ENCODE results near the gene KRT222.

KRT222 gene

DNA sequence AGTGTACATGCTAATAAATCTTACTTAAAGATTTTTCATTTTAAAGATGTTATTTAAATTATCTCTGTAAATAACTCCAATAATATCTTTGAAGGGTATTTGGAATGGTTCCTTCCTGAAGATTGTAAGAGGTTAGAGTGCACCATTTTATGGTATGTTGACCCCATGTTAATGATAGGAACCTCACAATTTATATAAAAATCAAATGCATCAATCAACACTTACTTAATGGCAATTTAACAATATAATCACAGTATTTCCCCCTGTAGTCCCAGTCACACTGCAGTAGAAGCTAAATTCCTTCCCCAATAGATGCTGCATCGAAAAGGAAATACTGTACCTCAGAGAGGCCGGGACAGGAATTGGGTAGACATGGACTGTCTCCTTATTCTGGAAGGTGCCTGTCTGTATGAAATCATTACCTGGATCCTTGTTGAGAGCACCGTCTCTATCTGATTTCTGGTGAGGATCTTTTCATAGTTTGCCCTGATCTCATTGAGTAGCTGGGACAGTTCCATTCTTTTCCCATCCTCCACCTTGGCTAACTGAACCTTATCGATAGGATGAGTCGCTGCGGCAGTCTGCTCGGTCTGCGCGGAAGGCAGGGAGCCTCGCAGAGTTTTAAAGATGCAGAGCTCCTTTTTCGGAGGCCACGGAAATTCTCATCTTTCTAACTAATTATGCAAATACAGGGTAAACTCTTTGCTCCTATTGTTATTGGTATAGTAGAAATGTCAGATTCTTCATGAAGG is at the start of gene KRT222:
Gene KRT222 (minus strand): TSS at position 596 of the 752 bp plus-strand sequence. CDS start 78 bp downstream, at position 518.
- no peak for DNase-seq

DNA sequence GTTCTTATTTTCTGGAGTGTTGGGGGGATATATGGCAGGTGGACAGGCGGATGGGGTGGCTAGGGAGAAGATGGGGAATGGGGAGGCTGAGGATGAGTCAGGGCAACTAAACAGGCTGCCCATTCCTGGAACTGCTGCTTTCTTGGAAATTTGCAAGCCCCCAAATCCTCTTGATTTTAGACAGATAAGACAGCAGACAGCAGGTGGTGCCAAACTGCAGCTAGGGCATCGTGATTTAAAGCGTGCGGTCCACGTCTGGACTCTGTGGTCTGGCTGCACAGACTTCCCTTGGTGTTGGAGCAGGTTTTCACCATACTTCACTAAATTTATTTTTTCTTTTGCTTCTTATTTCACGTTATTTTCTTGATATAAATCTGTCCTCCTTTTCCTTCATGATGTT is 49.5 kb upstream of the KRT222 start:
- DNase-seq = no peak

DNA sequence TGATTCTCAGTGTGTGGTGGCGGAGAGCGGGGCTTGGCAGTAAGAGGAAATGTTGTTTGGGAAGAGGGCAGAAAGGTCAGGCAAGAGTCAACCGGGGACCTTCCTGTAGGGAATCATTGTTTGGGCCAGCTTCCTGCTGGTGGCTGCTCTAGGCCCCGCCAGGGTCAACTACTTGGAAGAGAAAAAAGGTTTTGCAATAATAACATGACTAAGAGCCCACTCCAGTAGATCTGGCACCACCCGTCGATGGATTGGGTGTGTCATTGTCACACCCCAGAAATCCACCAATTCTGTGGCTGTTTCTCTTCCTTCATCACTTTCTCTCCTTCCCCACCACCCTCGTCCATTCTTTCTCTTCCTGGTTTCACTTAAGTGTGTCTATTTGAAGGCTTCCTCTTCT is 42.8 kb upstream of the KRT222 start:
- DNase-seq = no peak

DNA sequence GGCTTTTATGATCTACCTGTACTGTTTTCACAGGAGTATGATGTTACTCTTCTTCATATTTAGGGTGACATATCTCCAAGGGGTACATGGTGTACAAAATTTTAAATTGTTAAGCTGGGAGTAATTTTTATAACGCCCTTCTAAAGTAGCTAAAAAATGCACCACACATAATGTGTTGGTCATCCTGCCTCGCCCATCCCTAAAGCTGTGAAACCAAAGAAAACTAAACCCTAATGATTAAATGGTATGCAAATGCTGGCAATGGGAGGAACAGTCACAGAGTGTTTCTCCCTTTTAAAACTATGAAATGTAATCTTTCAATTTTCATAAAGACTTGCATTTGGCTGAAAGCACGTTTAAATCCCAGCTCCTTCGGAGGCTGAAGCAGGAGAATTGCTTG is 40.6 kb upstream of the KRT222 start:
- DNase-seq = no peak

- no peak for DNase-seq
Measured at GRCh38 chr17:40703652-40704051, 38.7 kb upstream of the KRT222 start, which contains the start of gene KRT24. TSS of gene KRT24 (minus strand) at chr17:40703752. CDS start at chr17:40703693, 59 bp downstream.

- no peak for DNase-seq
Measured at GRCh38 chr17:40702271-40702670, 37.3 kb upstream of the KRT222 start.

GRCh38 chr17:40699853-40700252 is 34.9 kb upstream of the KRT222 start:
- DNase-seq = no peak

DNA sequence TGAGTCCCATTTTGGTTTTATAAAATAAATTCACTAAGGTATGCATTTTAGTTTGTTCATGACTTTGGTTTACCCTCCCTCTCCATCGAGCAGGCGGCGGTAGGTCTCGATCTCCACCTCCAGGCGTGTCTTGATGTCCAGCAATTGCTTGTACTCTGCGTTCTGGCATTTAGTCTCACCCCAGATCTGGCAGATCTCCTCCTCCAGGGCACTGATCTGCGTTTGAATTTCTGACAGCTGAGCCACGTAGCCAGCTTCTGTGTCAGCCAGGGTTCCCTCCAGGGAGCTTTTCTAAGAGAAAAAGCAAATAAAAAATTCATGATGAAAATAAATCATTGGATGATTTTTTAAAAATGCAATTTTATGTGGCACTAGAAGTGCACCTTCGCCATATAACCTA is 34.4 kb upstream of the KRT222 start:
- DNase-seq = no peak

DNA sequence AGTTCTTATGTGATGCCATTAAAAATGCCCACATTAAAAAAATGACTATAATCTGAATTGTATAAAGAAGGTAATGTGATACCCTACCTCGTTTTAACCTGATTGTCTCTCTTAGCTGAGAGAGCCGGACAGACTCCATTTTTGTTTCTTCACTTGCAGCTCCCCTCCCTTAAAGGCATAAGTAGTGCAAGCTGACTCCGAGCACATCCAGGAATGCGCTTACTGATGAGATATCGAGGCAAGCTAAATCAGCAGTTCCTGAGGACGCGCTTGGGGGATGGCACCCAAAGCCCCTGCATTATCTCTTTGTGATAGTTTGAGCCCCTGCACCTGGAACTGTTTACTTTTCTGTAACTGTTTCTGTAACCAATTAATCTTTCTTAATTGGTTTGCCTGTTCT is 32.3 kb upstream of the KRT222 start:
- no peak for DNase-seq

DNA sequence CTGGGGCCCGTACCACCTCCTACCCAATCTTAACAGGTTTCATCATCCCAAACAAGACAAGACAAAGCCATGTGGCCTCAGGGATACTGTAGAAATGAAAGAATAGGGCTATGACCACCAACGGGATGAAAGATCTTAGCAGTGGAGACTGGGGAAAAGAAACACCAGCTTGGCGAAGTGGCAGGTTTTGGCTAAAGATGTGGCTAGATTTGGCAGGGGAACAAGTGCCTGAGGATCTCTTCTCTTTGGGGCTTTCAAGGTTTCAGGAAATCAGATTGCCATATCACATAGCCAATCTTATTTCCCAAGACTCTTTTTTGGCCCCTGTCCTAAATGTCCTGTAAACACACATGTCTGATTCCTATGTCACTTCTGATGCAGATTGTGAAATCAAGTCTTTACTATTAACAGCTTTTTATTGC is 31.7 kb upstream of the KRT222 start:
- no peak for DNase-seq

DNA sequence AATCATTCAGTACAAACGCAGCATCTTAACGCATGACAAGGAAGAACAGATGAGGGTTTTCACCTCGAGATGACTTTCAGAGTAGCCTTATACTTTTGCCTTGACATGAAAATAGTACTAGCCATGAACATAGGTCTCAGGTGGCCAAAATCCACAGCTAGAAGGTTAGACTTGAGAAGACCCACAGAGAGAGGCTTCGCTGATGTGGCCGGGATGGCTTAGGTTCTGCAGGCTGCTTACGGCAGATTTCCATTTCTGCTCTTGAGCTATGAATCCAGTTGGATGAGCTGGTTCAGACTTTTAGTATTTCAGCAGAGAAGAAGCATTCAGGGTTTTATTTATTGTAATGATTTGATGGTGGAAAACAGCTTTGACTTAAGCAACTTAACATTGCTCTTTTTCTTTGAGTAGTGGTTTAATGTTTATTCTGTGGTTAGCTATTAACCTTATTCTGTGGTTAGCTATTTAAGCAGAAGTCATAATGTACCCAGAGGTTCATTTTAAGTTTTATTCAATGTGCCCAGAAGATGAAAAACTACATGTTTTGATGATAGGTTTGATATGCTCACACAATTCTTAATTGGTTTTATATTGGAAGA is 31.0 kb upstream of the KRT222 start:
- DNase-seq = no peak

- DNase-seq = no peak
Measured at GRCh38 chr17:40694584-40694983, 29.6 kb upstream of the KRT222 start.

- DNase-seq = no peak
Measured at GRCh38 chr17:40687106-40687505, 22.1 kb upstream of the KRT222 start.

- no peak for DNase-seq
Measured at GRCh38 chr17:40686192-40686591, 21.2 kb upstream of the KRT222 start.

DNA sequence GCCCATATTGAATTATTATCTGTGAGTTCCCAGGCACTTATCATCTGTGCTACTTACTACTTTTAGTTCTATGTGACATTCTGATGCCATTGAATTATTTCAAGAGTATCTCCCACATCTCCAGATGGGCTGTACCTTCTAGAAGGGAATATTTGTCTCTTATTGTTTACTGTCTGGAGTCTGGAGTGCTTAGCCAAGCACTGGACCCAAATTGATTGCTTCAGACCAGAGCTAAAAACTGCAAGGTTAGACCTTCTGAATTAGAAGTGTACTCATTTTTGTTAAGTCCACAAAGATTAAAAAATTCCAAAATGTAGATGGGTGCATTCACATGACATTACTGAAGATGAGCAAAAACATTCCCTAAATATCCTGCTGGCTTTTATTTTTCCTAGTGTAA is 16.0 kb upstream of the KRT222 start:
- no peak for DNase-seq

DNA sequence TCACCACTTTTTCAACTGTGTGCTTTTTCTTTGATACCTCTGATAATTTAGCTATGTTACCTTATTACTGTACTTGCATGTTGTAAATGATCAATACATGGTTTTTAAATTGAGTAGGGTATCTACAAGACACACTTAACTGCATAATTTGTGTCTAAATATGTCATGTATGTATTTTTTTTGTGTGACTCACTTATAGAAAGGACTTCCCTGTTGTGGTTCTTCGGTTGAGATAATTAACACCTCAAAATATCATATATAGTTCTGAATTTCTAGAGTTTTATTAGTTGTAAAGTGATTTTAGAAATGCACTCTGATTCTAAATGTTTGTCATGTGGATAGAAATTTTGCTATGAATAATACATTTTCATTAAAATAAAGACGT is 14.5 kb upstream of the KRT222 start:
- DNase-seq = no peak

DNA sequence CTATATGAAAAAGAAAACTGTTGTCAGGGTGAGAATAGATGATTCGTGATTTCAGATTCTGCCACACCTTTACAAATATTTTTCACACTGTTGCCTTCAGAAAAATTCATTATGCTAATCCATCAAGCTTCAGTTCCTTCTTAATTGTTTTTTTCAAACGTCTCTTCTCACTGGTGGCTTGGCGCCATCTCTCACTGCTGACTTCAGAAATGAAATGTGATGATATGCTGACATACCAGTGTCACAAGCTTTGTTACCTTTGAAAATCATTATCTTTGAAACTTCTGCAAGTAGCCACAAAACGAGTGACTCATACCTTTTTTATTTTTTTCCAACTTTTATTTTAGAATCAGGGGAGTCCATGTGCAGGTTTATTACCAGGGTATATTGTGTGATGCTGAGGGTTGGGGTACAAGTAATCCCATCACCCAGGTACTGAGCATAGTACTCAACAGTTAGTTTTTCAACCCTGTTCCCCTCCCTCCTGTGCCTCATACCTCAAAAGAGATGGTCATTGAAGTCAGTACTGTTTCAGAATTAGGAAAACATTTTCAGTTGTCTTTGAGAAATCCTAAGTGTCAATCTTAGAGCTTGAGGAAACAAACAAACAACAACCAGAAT is 14.0 kb upstream of the KRT222 start:
- DNase-seq = no peak

DNA sequence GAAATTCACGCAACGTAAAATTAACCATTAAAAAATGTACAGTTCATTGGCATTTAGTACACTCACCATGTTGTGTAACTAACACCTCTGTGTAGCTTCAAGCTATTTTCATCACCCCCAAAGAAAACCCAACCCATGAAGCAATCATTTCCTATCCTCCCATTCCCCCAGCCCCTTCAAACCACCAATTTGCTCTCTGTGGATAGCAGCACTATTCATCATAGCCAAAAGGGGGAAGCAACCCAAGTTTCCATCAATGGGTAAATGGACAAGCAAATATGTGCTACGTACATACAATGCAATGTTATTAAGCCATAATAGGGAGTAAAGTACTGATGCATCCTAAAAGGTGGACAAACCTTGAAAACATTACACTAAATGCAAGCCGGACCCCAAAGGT is 10.9 kb upstream of the KRT222 start:
- no peak for DNase-seq

- no peak for DNase-seq
Measured at GRCh38 chr17:40672654-40673053, 7.7 kb upstream of the KRT222 start.

GRCh38 chr17:40671282-40671681 is 6.3 kb upstream of the KRT222 start:
- no peak for DNase-seq

DNA sequence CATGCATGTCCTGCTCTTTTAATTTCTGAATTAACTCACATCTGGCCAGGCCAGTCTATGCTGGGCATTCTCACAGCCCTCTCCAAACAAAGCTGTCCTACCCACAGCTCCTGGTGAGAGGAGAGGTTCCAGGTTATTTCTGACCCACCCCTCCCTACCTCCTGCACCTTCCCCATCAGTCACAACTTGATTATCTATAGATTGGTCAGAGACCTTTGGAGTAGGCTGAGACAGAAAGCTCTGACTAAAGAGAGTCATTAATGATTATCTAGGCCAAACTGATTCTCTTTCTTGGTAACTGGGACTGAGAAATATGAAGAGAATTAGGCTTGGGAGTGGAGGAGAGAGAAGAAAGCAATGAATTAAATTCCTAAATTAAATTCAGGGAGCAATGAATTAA is 1.4 kb upstream of the KRT222 start:
- no peak for DNase-seq

GRCh38 chr17:40663252-40663651 is 1.7 kb downstream of the KRT222 start:
- no peak for DNase-seq

GRCh38 chr17:40659911-40660310 is 5.1 kb downstream of the KRT222 start:
- DNase-seq = no peak

- no peak for DNase-seq
Measured at GRCh38 chr17:40658396-40658795, 6.6 kb downstream of the KRT222 start.
